GM12801 (cell line): ENCODE measurements around the gene RPL10A.

ENCODE experiments used
- TF ChIP-seq, protein P1 (sequence below): IDR thresholded peaks from one replicate; pipeline ENCODE4 v1.5.1; 2011; ENCODE audit warnings: control low read depth; ENCODE audit not compliant: insufficient read length; ENCODE audit errors: extremely low read depth

RPL10A gene

DNA sequence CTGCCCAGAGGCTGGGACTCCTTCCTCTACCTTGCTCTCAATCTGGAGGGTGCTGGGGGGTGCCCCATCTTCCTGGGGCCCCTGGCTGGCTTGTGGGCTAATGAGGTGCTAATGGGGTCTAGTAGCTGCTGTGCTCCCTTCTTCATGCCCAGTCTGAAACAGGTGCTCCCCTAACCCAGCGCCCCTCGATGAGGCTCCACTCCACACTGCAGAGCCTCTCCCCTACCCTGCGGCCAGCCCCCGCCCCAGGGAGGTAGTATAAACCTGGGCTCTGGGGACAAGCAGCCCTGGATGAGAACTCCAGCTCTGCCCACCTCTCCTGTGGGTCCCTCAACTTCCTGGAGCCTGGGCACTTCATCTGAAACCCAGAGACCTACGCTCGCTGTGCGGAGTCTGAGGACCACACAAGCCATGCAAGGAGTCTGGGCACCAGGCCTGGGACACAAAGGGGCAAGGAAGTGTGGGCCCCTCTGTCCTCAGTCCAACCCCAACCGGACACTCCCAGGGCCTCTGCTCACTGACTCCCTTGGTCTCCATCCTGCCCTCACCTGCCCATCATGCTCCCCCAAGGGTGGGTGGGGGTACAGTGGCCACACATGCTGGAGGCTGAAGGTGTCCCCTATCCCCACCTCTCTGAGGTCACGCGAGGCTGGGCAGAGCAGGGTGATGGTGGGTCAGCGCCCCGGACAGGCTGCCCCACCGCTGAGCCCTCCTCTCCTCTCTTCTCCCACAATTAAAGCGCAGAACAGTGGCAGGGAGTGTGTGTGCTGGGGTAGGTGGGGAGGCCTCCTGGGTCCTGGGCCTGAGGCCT lies 6.1 kb downstream of the RPL10A start:
- TF ChIP-seq, protein P1, sequence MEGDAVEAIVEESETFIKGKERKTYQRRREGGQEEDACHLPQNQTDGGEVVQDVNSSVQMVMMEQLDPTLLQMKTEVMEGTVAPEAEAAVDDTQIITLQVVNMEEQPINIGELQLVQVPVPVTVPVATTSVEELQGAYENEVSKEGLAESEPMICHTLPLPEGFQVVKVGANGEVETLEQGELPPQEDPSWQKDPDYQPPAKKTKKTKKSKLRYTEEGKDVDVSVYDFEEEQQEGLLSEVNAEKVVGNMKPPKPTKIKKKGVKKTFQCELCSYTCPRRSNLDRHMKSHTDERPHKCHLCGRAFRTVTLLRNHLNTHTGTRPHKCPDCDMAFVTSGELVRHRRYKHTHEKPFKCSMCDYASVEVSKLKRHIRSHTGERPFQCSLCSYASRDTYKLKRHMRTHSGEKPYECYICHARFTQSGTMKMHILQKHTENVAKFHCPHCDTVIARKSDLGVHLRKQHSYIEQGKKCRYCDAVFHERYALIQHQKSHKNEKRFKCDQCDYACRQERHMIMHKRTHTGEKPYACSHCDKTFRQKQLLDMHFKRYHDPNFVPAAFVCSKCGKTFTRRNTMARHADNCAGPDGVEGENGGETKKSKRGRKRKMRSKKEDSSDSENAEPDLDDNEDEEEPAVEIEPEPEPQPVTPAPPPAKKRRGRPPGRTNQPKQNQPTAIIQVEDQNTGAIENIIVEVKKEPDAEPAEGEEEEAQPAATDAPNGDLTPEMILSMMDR = no peak

DNA sequence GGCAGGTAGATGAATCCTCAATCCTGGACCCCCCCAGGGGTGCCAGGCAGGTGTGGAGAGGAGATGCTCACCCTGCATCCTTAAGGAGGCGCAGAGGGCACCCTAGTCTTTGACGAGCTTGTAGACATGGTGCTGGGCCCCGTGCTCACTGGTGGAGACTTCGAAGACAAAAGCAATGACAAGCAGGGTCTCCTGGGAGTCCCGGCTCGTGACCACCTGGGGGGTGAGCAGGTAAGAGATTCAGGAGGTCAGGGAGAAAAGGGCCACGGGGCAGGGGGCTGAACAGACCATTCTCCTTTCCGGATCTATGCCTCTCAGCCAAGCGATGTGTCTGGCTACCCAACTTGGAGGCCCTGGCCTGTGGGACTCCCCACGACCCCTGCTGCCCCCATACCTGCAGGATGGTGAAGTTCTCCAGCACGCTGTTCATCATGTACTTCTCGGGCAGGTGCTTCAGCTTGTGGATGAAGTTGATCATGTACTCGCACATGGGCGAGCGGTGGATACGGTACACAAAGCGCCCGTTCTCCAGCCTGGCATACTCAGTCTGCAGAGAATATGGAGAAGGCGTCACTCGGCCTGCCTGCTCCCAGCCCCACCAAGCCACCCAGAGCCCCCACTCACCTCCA lies 6.9 kb downstream of the RPL10A start:
- TF ChIP-seq, protein P1 = no peak

DNA sequence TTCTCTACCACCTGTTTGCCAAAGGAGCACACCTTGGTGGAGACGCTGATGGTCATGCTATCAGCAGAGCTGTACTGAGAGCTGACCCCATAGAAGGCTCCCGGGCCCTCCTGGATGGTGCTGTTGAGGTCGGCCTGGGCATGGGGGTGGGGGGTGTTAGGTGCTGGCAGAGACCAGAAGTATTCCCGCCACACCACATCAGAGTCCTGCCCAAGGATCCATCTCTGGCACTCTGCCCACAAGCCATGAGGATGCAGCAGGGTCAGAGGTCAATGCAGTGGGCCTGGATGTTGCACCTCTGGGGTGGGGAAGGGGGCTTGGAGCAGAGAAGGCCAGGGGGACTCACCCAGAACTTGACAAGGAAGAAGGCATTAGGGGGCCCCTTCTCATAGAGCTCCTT lies 7.4 kb downstream of the RPL10A start:
- TF ChIP-seq, protein P1 = no peak

DNA sequence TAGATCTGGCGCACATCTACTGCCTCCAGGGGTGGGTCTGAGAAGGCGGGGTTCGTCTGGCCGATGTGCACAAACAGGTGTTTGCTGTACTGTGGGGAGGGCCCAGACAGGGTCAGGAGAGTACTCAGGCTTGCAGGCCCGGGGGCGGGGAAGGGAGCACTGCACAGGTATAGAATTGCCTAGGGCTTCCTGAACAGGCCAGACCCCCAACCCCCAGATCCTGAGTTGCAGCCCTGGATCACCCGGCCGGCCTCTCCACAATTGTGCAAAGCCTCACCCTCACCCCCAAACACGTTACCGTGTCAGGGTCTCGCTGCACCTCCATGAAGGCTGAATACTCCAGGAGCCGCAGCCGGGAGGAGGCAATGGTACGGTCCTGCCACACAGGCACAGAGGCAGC lies 7.8 kb downstream of the RPL10A start:
- TF ChIP-seq, protein P1 = no peak

DNA sequence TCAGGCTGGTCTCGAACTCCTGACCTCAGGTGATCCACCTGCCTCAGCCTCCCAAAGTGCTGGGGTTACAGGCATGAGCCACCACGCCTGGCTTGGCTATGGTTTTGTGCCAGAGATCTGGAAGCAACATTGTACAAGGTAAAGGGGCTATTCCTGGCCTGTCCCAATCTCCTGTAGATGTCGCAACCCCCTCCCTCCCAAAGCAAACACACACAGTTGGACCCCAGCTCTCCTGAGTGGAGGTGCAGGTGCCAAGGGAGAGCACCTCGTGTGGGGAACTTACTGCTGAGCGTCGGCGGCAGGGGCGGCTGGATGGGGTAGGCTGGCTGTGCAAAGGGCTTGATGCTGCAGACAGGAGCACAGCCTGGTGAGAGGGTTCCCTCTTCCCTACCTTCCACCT lies 8.8 kb downstream of the RPL10A start:
- TF ChIP-seq, protein P1 = no peak

DNA sequence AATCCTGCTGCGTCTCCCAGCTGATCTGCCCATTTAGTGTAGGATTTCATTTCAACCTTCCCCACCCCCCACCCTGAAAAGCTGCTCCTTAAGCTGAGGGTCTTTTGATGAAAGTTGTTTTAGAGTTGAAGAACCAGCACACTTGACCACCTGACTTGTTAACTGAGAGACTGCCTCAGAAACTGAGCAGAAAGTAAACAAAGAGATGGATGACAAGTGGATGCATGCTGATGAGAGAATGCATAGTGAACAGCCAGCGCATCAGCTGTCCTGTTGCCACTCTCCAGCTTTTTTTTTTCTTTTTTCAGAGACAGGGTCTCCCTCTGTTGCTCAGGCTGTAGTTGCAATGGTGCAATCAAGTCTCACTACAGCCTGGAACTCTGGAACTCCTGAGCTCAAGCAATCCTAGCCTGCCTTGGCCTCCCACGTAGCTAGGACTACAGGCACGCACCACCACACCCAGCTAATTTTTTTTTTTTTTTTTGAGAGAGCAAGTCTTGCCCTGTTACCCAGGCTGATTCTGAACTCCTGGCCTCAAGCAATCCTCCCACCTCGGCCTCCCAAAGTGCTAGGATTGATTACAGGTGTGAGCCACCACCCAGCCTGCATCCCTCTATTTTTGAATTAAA lies 9.5 kb downstream of the RPL10A start:
- TF ChIP-seq, protein P1 = no peak

DNA sequence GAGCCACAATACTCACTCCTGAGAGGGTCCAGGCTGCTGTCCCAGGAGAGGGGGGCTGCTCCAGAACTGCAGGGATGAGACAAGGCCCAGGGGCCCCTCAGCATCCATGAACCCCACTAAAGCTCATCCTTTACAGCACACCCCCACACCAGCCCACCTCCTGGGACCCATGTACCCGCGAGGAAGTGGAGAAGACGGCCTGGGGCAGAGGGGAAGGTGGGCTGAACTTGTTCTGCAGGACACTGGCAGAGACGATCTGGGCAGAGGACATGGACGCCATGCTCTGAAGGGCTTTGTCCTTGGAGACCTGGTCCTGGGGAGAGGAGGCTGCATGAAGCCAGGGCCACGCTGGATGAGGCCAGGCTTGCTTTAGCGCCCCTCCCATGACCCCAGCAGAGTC lies 10.1 kb downstream of the RPL10A start:
- TF ChIP-seq, protein P1 = no peak
